Right atrium auricular region (tissue), 2 donors: Measurements from ENCODE around the gene MLIP. TPM values are rescaled to one million over a fixed set of nuclear protein-coding genes. Genes with fewer than 3 reads are reported as not detected.

Source experiments
- DNase-seq: peaks from one replicate; pipeline ENCODE4 v3.0.0-alpha.2; 2019; ENCODE audit warnings: low spot score
- H3K27ac ChIP-seq, 2 donors: fragments of 200-600 bp; sonication (generic); 1 replicate in 1 of 2; 2 replicates in 1 of 2; pipeline ENCODE4 v1.5.1; 2016 to 2019
- H3K27me3 ChIP-seq, 2 donors: fragments of 200-600 bp; sonication (generic); one replicate each; pipeline versions ENCODE4 v1.5.1 to v1.6.0; 2017 to 2019
- H3K36me3 ChIP-seq: fragments of 200-600 bp; sonication (generic); one replicate; pipeline ENCODE4 v1.5.1; 2016
- H3K4me1 ChIP-seq, 2 donors: fragments of 200-600 bp; sonication (generic); one replicate each; pipeline versions ENCODE4 v1.5.1 to v1.6.0; 2017 to 2019
- H3K4me3 ChIP-seq, 2 donors: fragments of 200-600 bp; sonication (generic); 1 replicate in 1 of 2; 2 replicates in 1 of 2; pipeline ENCODE4 v1.5.1; 2017 to 2019; ENCODE audit warnings: mild to moderate bottlenecking in 1 of 2, moderate library complexity in 1 of 2
- H3K9me3 ChIP-seq, 2 donors: fragments of 200-600 bp; sonication (generic); one replicate each; pipeline ENCODE4 v1.5.1; 2019
- CTCF ChIP-seq, 2 donors: fragments of 200-600 bp; sonication (generic); IDR thresholded peaks; one replicate each; pipeline ENCODE4 v1.5.1; 2019; ENCODE audit warnings: antibody characterized with exemption in 2 of 2
- total RNA-seq, 2 donors: library from RNA; depleted of rRNA; stranded (reverse); fragments of >200 nt; gene quantifications; one replicate each; pipeline ENCODE4 v1.1.0, GENCODE V29; 2016

Gene MLIP
- total RNA-seq, 2 donors from 2014 or later: 170 to 262 TPM

GRCh38 chr6:54308986-54309315 is 197.7 kb downstream of the MLIP start:
- H3K4me3 ChIP-seq: no peak overlapping the region
- H3K4me1 ChIP-seq: no peaks in the 10 kb centered on the region
- no peak overlapping the region for H3K27ac ChIP-seq
- no peaks in the 10 kb centered on the region for H3K27me3 ChIP-seq
- TF ChIP-seq CTCF (IDR thresholded peaks at IDR 0.05): no peak
- no peak for DNase-seq
- H3K36me3 ChIP-seq: no peaks in the 10 kb centered on the region
- H3K9me3 ChIP-seq: no peaks in the 10 kb centered on the region

- no peaks in the 10 kb centered on the region for H3K36me3 ChIP-seq
- DNase-seq: no peak
- no peaks in the 10 kb centered on the region for H3K9me3 ChIP-seq
- no peak overlapping the region for H3K27ac ChIP-seq
- no peak for TF ChIP-seq CTCF (IDR thresholded peaks at IDR 0.05)
- H3K4me1 ChIP-seq: no peaks in the 10 kb centered on the region
- no peak overlapping the region for H3K4me3 ChIP-seq
- no peaks in the 10 kb centered on the region for H3K27me3 ChIP-seq
Measured at GRCh38 chr6:54310377-54311152, 199.3 kb downstream of the MLIP start.

- no peak for DNase-seq
- Histone ChIP-seq H3K27ac (no peak overlapping the region), H3K4me1 (no peaks in the 10 kb centered on the region), H3K27me3 (no peaks in the 10 kb centered on the region), H3K4me3 (no peak overlapping the region), H3K36me3 (no peaks in the 10 kb centered on the region), H3K9me3 (no peaks in the 10 kb centered on the region)
- TF ChIP-seq CTCF (IDR thresholded peaks at IDR 0.05): no peak
Measured at GRCh38 chr6:54315656-54316055, 204.4 kb downstream of the MLIP start.

Other genes with a start within 250 kb of the MLIP start
- gene TINAG, start 197.0 kb downstream of the MLIP start, total RNA-seq: under 1 TPM in 1 of 2 donors, not detected in 1; 0.51 TPM